ENCODE results near the gene DNAJB8.

The DNAJB8 gene

GRCh38 chr3:128483657-128484403, 17.1 kb upstream of the DNAJB8 start:
- no peak overlapping the region for H3K4me3 ChIP-seq (ENCODE audit: low read depth, low read length)
- no peak for DNase-seq (ENCODE audit: low read depth)
- TF ChIP-seq CTCF (conservative IDR thresholded peaks at IDR 0.05; ENCODE audit: low read depth, low read length) = no peak

- no peak overlapping the region for H3K4me3 ChIP-seq (ENCODE audit: low read depth, low read length)
- DNase-seq (ENCODE audit: low read depth) = peak; percentile 67
- peak; percentile 49 for TF ChIP-seq CTCF (conservative IDR thresholded peaks at IDR 0.05; ENCODE audit: low read depth, low read length)
These were observed 16.3 kb upstream of the DNAJB8 start for GRCh38 chr3:128482666-128483656.

GRCh38 chr3:128482175-128482574, 15.5 kb upstream of the DNAJB8 start:
- H3K4me3 ChIP-seq (ENCODE audit: low read depth, low read length) = no peak overlapping the region
- DNase-seq (ENCODE audit: low read depth) = no peak
- no peak for TF ChIP-seq CTCF (conservative IDR thresholded peaks at IDR 0.05; ENCODE audit: low read depth, low read length)

GRCh38 chr3:128481438-128481942, 14.8 kb upstream of the DNAJB8 start:
- H3K4me3 ChIP-seq (ENCODE audit: low read depth, low read length) = no peak overlapping the region
- TF ChIP-seq CTCF (conservative IDR thresholded peaks at IDR 0.05; ENCODE audit: low read depth, low read length) = no peak
- DNase-seq (ENCODE audit: low read depth) = no peak

GRCh38 chr3:128480717-128481437, 14.2 kb upstream of the DNAJB8 start:
- no peak for DNase-seq (ENCODE audit: low read depth)
- H3K4me3 ChIP-seq (ENCODE audit: low read depth, low read length) = no peak overlapping the region
- no peak for TF ChIP-seq CTCF (conservative IDR thresholded peaks at IDR 0.05; ENCODE audit: low read depth, low read length)

- H3K4me3 ChIP-seq (ENCODE audit: low read depth, low read length) = no peak overlapping the region
- DNase-seq (ENCODE audit: low read depth) = no peak
- TF ChIP-seq CTCF (conservative IDR thresholded peaks at IDR 0.05; ENCODE audit: low read depth, low read length) = no peak
These were observed 13.6 kb upstream of the DNAJB8 start for GRCh38 chr3:128480278-128480677.
